GM21360 (cell line): ENCODE data around the gene MRPS34.
"Not testable (repeated sequence)": the region's sequence is repeated elsewhere in the genome, so short reads cannot be mapped to it uniquely, and the experiment has no call there.

Source experiments
- ATAC-seq: cut with Tn5 transposase; IDR thresholded peaks from one replicate; pipeline ENCODE4 v1.9.1; 2021; ENCODE audit warnings: mild to moderate bottlenecking, moderate library complexity; ENCODE audit not compliant: unreplicated experiment

MRPS34 gene

DNA sequence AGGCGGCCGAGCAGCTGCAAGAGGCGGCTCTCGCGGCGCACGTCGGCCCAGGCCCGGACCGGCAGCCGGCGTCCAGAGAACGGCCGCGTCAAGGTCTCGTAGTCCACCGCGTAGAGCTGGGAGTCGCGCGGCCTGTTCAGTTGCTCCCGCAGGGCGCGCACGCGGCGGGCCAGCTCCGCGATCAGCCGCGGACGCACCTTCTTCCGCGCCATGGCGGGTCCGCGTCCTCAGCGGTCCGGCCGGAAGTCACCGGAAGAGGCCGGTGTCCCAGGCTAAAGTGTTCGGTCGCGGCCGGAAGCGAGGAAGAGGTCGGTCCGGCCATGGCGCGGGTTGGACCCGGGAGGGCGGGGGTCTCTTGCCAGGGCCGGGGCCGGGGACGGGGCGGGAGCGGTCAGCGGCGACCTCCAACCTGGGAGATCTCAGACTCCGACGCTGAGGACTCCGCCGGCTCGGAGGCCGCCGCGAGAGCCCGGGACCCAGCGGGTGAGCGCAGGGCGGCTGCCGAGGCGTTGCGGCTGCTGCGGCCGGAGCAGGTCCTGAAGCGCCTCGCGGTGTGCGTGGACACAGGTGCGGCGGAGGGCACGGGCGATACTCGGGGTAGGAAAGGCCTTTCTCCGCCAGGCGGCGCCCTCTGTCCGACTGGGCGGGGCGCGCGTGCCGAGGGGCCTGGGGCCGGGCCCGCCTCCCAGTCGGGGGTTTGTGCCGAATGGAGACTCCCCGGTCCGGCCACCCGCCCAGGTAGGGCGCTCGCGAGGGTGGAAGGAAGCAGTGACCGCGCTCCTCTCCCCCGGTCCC, at the start of gene MRPS34:
TSS of gene MRPS34 (minus strand) at position 227 of the 795 bp plus-strand sequence. CDS start at position 212, 15 bp downstream.
- ATAC-seq, result peak; percentile 33

DNA sequence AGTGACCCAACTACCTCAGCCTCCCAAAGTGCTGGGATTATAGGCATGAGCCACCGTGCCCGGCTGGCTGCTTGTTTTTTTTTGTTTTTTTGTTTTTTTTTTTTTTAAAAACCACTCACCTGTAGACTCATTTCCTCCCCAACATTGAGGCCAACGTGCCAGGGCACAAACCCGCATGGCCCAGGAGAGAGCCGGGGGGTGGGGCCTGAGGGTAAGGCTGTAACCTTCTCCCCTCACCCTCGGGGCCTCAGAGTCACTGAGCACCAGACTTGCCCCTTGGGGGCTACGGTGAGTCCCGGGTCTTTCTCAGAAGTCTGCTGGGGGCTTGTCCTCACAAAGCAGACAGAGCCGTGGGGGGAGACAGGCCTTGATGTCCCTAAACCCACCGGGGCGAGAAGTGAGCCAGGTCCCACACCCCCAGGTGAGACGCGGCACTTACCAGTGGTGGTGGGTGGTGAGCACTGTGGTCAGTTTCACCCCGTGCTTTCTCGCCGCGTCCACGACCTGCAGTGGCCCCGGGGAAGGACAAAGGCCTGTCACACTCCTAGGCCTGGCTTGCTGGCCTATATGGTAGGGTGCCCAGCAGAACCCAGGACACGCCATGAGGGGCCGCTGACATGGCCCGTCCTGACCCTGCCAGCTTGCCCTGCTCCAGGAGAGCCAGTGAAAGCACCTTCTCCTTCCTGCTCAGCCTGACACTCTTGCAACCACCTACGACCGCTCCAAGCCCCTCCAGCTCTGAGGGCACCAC, 49.1 kb upstream of the MRPS34 start:
- ATAC-seq, result no peak

DNA sequence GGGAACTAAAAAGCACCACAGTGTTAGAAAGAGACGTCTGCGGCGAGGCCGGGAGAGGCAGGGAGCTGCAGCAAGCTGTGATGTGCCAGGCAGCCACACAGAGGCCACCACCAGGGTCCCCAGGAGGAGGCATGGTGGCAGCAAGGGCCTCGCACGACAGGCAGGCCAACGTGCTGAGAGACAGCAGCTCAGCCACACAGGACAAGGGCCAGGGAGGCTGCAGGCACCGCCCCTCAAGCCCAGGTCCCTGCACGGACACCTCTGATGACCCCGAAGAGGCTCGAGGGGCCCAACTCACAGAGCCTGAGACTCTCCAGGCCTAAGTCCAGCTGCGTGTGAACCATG, 48.0 kb upstream of the MRPS34 start:
- ATAC-seq, result no peak

DNA sequence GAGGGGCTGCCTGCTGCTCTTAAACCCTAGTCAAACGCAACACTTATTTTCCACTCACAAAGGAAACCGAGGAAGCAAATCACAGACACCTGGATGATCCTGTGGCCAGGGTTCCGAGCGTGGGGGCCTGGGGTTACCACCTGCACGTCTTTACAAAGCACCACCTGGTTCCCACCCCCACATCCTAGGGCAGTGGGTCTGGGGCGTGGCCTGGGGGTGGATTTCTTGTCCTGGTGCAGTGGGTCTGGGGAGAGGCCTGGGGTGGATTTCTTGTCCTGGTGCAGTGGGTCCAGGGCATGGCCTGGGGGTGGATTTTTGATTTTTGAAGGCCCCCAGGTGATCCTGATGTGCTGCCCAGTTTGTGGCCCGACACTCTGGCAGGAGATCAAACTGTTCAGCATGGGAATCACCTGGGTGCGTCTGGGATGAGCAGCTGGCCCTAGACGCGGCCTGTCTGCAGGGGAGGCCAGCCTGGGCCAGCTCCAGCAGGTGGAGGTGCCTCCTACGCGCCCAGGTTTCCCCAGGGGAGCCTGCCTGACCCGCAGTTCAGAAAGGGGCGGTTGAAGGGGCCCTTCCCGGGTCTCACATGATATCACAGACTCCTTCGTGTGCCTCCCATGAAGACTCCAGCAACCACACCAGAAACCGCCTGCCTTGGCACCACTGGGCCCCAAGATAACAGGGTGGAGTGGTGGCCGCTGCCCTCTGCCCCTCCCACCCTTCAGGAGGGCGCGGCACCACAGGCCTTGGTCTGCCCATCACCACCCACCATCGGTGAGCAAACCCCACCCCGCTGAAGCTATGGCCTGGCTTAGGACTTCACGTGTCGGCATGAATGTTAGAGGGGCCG, 47.4 kb upstream of the MRPS34 start:
- ATAC-seq, result no peak

DNA sequence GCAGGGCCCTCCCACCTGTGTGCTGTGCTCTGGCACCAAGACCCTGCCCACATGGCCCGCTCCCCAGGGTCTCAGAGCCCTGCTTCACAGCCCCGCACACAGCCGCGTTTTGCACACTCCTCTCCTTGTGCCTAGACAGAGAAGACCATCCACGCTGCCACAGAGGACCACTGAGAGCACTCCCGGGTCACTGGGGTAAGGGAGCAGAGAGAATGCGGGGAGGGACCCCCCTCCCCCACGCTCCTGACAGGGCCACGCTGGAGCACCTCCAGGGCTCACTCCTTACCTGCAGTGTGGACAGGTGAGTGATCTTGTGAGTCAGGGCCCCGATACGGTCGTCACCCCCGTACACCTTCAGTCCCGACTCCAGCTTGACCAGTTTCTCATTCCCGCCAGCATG, 46.7 kb upstream of the MRPS34 start:
- no peak for ATAC-seq

DNA sequence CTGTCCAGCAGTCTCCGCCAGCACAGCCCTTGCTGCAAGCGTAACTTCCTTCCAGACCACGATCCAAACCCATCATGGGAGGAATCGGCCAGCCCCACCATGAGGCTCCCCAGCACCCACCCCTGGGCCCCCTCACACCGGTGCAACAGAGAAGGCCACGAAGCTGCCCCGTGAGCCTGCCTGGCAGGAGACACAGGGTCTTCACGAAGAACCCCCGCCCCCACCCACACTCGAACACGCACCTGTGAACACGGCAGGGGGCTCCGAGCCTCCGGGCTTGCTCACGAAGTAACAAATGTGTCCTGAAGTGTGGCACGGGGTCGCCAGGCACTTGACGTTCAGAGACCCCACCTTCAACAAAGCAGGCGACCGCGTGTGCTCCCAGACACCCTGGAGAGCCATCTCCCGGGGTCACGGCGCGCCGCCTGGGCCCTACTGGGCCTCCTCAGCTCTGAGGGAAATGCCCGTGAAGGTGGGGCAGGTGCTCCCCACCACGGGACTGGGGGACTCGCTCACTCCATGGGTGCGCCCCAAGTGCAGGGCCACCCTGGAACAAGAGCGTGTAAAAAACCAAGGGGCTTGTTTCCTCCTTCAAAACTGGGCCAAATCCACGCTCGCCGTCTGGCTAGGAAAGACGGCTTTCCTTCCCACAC, 46.1 kb upstream of the MRPS34 start:
- ATAC-seq, result no peak

DNA sequence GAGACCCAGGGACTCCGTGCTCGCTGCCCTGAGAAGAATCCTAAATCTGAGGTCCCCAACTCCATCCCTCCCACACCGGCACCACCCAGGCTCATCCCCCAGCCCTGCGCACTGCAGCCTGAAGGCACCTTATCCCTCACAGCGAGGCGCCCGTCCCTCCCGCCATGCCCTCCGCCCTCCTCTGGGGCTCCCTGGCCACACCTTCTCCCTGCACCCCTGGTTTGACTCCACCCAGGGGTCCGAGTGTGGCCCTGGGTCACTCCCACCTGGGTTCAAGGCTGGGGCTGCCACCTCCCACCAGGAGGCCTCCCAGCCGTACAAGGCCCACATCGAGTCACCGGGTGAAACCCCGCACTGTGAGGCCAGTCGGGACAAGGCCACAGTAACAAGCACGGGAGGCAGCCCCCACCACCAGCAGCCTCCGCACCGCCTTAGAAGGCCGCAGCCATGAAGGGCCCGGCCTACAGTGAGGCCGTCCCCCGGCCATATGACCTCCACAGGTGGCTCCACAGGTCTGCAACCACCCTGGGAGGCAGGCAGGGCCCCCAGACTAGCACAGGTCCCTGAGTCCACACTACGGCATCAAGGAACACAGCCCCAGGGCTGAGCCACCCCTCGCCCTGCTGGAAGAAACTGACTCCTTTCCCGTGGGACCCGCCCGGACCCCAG, 45.4 kb upstream of the MRPS34 start:
- no peak for ATAC-seq

DNA sequence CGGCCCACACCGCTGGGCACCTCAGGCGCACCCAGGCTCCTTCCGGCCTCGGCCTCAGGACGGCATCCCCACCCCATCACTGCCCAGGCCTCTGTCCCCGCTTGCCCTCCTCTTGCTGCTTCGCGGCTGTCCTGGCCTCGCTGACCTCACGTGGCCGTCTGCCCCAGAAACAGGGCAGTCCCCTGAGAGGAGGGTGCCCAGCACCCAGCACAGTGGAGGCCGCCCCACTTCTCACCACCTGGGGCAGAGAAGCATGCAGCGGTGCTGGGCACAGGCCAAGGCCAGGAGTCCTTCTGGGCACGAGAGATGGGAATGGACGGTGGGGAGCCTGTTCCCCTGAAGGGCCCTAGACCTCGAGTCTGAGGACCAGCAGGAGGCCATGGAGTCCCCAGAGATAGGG, 44.8 kb upstream of the MRPS34 start:
- ATAC-seq, result no peak

DNA sequence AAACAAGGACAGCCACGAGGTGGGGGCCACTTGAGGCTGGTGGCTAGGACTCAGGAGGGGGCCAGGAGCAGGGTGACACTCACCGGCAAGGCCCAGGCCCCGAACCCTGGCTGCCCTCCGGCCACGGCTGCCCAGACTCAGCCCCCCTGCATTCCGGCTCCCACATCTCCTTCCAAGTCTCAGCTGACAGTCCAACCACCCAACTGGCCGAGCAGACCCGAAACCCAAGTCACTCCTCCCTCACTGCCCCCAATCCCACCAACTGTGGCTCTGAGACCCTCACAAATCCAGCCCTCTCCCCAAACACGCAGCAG, 44.3 kb upstream of the MRPS34 start:
- ATAC-seq, result no peak

DNA sequence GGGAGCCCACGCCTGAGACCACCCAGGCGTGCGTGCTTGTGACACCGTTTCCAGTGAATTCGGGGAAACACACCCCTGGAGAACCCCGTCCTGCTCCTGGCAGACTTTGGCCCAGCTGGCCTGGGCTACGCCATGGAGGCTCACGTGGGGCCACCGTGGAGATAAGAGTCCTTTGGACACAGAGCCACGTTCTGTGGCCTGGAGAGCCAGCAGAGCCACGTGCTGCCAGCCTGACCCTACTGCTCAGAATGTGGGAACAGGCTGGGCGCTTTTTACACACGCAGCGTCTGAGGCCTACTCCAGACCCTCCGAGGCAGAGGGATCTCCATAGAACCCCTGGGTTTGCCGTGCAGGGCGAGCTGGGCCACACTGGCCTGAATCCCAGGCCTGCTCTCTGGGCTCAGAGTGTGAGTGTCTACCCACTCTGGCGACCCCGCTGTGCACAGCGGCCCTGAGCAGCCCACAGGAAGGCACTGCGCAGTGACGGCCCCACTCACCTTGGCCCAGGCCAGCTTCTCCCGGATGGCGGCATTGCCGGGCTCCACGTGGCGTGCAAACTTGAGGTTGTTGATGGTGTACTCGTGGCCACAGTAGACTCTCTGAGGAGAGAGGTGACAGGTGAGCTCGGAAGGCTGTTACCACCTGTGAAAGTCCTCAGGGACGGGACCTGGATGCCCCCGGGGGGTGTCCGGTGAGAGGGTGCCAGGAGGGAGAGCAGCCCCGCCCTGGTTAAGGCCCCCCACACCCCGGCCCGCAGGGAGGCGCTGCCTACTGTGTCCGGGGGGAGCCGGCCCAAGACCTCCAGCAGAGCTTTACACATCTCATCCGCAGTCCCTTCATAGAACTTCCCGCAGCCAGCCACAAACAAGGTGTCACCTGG, 43.7 kb upstream of the MRPS34 start:
- no peak for ATAC-seq

DNA sequence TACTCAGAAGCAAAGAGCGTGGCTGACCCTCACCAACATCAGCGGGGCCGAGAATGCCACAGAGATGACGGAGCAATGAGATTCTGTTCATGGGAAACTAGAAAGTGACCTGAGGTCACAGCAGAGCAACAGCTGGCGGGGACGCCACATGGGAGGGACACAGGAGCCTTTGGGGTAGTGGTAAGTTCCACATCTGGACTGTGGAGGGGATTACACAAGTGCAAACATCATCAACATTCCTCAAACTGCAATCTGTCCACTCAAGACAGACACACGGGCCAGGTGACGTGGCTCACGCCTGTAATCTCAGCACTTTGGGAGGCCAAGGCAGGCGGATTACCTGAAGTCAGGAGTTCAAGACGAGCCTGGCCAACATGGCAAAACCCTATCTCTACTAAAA, 42.5 kb upstream of the MRPS34 start:
- no peak for ATAC-seq

DNA sequence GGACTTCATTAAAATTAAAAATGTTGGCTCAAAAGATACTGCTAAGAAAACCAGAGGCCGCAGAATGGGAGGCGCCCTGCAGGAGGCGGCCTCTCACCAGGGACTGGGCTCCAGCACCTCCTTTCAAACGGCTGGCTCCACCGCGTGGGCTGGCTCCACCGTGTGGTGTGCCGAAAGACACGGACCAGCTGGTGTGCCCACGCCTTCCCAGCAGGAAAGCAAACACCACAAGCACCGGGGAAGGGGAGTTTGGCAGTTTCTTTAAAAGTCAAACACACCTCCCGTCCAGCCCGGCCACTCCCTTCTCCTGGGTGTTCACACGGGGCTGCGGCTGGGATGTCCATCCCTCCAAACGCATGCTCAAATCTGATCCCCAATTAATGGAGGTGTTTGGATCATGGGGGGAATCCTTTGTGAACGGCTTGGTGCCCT, 39.8 kb upstream of the MRPS34 start:
- ATAC-seq, result no peak

DNA sequence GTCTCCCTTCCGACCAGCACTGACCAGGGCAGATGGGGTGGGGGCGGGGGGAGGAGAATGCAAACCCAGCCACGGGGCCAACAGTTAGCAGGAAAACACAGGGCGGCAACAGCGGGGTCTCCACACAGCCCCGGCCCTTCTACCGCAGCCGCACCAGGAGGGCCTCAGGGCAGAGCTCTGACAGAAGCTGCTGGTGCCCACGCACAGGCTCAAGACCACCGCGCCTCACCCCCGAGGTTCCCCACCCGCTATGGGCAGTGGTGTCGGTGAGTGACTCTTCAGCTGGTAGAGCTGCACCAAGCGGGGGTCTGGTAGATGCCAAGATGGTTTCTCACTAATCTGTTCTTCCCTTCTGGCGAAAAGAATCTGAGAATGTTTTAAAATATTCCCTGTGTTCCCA, 37.6 kb upstream of the MRPS34 start:
- ATAC-seq, result no peak

DNA sequence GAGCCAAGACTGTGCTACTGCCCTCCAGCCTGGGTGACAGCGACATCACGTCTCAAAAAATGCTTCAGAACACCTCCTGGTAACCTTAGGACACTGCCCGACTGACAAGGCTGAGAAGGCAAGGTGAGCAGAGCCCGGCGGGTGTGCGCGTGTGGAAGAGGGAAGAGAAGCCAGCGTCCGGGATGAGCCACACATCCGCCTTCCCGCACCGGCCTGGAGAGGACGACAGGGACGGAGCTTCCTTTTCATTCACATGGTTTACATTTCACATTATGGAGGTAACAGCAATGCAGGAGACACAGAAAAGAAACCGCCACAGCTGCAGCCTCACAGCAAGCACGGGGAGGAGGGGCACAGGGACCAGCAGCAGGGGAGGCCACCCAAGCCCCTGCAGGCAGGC, 37.2 kb upstream of the MRPS34 start:
- ATAC-seq, result no peak

DNA sequence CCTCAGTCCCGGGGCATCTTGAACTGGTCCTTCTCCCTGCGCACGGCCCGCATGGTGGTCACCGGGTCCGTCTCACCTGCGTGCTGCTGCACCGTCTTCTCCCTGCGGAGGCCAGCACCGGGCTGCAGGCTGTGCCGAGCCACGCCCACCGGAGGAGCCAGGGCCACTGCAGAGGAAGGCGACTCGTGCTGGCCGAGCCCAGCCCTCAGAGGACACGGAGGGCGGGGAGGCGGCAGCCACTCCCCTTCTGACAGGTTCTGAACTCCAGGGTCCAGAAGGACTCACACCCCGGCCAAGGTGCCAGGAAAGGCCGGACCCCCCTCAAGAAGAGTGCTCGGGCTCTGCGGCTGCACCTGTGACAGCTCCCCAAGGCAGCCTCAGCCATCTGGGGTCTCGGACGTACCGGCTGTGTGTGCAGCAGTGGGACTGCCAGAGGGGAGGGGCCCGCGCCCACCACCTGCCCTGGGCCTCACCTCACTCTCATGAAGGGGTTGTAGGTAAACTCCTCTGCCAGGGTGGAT, 36.4 kb upstream of the MRPS34 start:
- ATAC-seq, result no peak

DNA sequence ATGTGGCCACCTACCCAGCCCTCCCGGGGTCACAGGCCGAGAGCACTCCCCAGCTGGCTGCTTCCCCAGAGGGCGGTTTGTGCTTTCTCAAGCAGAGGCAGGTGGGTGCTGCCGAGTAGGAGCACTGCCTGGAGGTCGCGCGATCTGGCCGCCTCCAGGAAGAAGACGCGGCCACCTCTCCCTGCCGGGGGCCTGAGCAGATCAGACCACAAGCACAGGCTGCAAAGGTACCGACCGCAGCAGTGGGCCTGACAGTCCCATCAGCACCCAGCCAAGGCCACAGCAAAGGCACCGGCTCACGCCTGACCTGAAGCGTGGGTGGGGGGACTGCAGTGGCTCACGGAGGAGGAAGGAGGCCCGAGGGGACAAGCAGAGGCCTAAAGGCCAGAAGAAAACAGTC, 35.8 kb upstream of the MRPS34 start:
- no peak for ATAC-seq

DNA sequence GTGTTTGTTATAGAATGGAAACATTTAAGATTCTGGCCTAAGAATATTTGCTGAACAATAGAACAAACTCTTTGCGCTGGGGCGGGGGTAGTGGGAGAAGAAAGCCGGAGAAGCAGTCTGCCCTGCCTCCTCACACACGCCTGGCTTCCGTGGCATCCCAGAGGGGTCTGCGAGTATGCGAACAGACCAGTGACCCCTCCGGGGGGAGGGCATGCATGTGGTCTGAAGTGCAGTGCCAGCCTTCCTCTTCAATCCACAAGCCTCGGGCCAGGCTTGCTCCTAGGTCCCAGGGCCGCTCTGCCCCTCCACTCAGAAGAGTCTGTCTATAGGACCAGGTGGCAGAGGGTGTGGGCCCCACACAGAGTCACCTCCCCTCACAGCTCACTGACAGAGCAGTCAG, 34.7 kb upstream of the MRPS34 start:
- ATAC-seq, result no peak

DNA sequence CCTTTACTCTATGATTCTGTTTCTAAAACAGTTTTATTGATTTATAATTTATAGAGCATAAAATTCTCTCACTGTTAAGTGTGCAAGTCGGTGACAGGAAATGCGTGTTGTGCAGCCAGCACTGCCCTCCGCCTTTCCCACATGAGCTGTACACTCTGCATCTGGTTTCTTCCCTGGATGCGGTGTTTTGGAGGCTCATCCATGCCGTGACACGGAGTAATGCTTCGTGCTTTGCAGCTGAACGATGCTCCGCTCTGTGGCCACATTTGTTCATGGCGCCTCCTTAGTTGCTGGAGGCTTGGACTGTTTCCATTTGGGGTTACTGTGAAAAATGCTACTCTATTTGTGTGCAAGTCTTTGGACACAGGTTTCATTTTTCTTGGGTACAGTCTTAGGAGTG, 27.8 kb upstream of the MRPS34 start:
- ATAC-seq, result no peak

DNA sequence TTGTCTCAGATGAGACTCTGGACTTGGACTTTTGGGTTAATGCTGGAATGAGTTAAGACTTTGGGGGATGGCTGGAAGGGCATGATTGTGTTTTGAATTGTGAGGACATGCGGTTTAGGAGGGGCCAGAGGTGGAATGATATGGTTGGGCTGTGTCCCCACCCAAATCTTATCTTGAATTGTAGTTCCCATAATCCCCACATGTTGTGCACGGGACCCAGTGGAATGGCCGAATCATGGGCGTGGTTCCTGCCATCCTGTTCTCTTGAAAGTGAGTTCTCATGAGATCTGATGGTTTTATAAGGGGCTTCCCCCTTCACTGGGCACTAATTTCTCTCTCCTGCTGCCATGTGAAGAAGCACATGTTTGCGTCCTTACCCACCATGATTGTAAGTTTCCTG, 26.3 kb upstream of the MRPS34 start:
- not testable (repeated sequence) for ATAC-seq
